Renal pelvis (tissue), 4 donors: ENCODE results near the gene ELL2. TPM values are rescaled to one million over a fixed set of nuclear protein-coding genes. Genes with fewer than 3 reads are reported as not detected.
"Not testable (repeated sequence)": the region's sequence is repeated elsewhere in the genome, so short reads cannot be mapped to it uniquely, and the experiment has no call there.

Source experiments
- DNase-seq: peaks from one replicate; pipeline ENCODE4 v3.0.0-alpha.2; 2013
- polyA plus RNA-seq, 3 donors: library from polyadenylated mRNA; unstranded; fragments of 120-200 nt; gene quantifications; one replicate each; pipeline ENCODE4 v1.2.1, GENCODE V29; 2013; ENCODE audit not compliant: insufficient read length in 3 of 3

ELL2 gene
- polyA plus RNA-seq, 3 donors: 9.2 to 12.5 (median 11.1) TPM

- DNase-seq: no peak
Measured at GRCh38 chr5:95912029-95912428, 49.6 kb downstream of the ELL2 start.

- DNase-seq: no peak
Measured at GRCh38 chr5:95910521-95910920, 51.1 kb downstream of the ELL2 start.

- DNase-seq: no peak
Measured at GRCh38 chr5:95909738-95910137, 51.9 kb downstream of the ELL2 start.

GRCh38 chr5:95908799-95909198 lies 52.9 kb downstream of the ELL2 start:
- DNase-seq: no peak

GRCh38 chr5:95907740-95908706 lies 53.6 kb downstream of the ELL2 start:
- no peak for DNase-seq

GRCh38 chr5:95907067-95907705 lies 54.5 kb downstream of the ELL2 start:
- DNase-seq: no peak

- DNase-seq: not testable (repeated sequence)
Measured at GRCh38 chr5:95906398-95906797, 55.3 kb downstream of the ELL2 start.

- DNase-seq: no peak
Measured at GRCh38 chr5:95904827-95905226, 56.8 kb downstream of the ELL2 start.

GRCh38 chr5:95903838-95904237 lies 57.8 kb downstream of the ELL2 start:
- DNase-seq: no peak

- no peak for DNase-seq
Measured at GRCh38 chr5:95901676-95902627, 59.7 kb downstream of the ELL2 start.

- DNase-seq: no peak
Measured at GRCh38 chr5:95900383-95900958, 61.2 kb downstream of the ELL2 start.

GRCh38 chr5:95899829-95900228 lies 61.8 kb downstream of the ELL2 start:
- no peak for DNase-seq

- DNase-seq: no peak
Measured at GRCh38 chr5:95899006-95899405, 62.6 kb downstream of the ELL2 start.

GRCh38 chr5:95895771-95896170 lies 65.9 kb downstream of the ELL2 start:
- no peak for DNase-seq

- DNase-seq: no peak
Measured at GRCh38 chr5:95895251-95895650, 66.4 kb downstream of the ELL2 start.

- no peak for DNase-seq
Measured at GRCh38 chr5:95892784-95893354, 68.8 kb downstream of the ELL2 start.

- no peak for DNase-seq
Measured at GRCh38 chr5:95891499-95891898, 70.2 kb downstream of the ELL2 start.

GRCh38 chr5:95889076-95889475 lies 72.6 kb downstream of the ELL2 start:
- no peak for DNase-seq

GRCh38 chr5:95887977-95888376 lies 73.7 kb downstream of the ELL2 start:
- no peak for DNase-seq

- no peak for DNase-seq
Measured at GRCh38 chr5:95886340-95887044, 75.2 kb downstream of the ELL2 start.

- no peak for DNase-seq
Measured at GRCh38 chr5:95884511-95884910, 77.1 kb downstream of the ELL2 start.
